Adrenal gland (tissue), 12 donors: Measurements from ENCODE around the gene STXBP1. TPM values are rescaled to one million over a fixed set of nuclear protein-coding genes. Genes with fewer than 3 reads are reported as not detected.

ENCODE experiments used
- DNase-seq, 7 donors: peaks; one replicate each; pipeline ENCODE4 v3.0.0-alpha.2; 2019 to 2020
- H3K27ac ChIP-seq, 5 donors: fragments of 200-600 bp; sonication (generic) in 4 of 5; 1 replicate in 3 of 5; 2 replicates in 2 of 5; pipeline versions ENCODE4 v1.5.1 to v1.8.0; 2016 to 2020; ENCODE audit warnings: mild to moderate bottlenecking in 1 of 5
- H3K27me3 ChIP-seq: fragments of 200-600 bp; 2 replicates; pipeline ENCODE4 v1.8.0; 2021
- H3K36me3 ChIP-seq, 2 donors: fragments of 200-600 bp; replicated peaks in 1 of 2; 1 replicate in 1 of 2; 2 replicates in 1 of 2; pipeline versions ENCODE4 v1.5.1 to v1.8.0; 2018 to 2022
- H3K4me1 ChIP-seq, 2 donors: fragments of 200-600 bp; replicated peaks in 1 of 2; 1 replicate in 1 of 2; 2 replicates in 1 of 2; pipeline versions ENCODE4 v1.5.1 to v1.8.0; 2018 to 2021
- H3K4me3 ChIP-seq, 4 donors: fragments of 200-600 bp; sonication (generic) in 3 of 4; one replicate each; pipeline ENCODE4 v1.5.1; 2016 to 2018
- H3K9me3 ChIP-seq, 3 donors: fragments of 200-600 bp; sonication (generic) in 1 of 3; replicated peaks in 1 of 3; 1 replicate in 2 of 3; 2 replicates in 1 of 3; pipeline versions ENCODE4 v1.5.1 to v1.8.0; 2016 to 2021
- CTCF ChIP-seq, 6 experiments: fragments of 450-650 bp in 4 of 6; fragments of 200-600 bp in 2 of 6; sonication (generic) in 1 of 6; IDR thresholded peaks; 1 replicate in 5 of 6; 2 replicates in 1 of 6; pipeline versions ENCODE4 v1.5.1 to v1.8.0; 2016 to 2021; ENCODE audit warnings: antibody characterized with exemption in 6 of 6, mild to moderate bottlenecking in 2 of 6, moderate library complexity in 1 of 6
- POLR2A ChIP-seq, 2 donors: fragments of 450-650 bp; IDR thresholded peaks; one replicate each; pipeline ENCODE4 v1.6.1; 2017; ENCODE audit warnings: antibody characterized with exemption in 2 of 2, mild to moderate bottlenecking in 2 of 2, moderate library complexity in 1 of 2
- WGBS, 4 donors: extraction: QIAGEN DNeasy Blood & Tissue Kit in 2 of 4; methylation state at CpG; one replicate each; pipeline versions ENCODE4 v1.1.5 to v1.1.7; 2013 to 2017; 5-methylcytosine and 5-hydroxymethylcytosine counted together
- intact Hi-C, 2 donors: fragments of 100-400 bp; cut with DNase I; formaldehyde crosslinking; loops; one replicate each; pipeline versions ENCODE4 v1.14.1 to v1.15.0; 2022 to 2023
- polyA plus RNA-seq, 3 donors: library from polyadenylated mRNA; stranded (reverse); fragments of 200-250 nt in 2 of 3; fragments of 350-450 nt in 1 of 3; fragmentation: Illumina TruSeq in 1 of 3; extraction: RNeasy Lipid Tissue Mini Kit (QIAGEN cat#74804) in 1 of 3; gene quantifications; one replicate each; pipeline ENCODE4 v1.2.3, GENCODE V29; 2013 to 2014
- total RNA-seq, 9 donors: library from RNA; depleted of rRNA in 4 of 9; stranded (reverse); fragments of >200 nt in 4 of 9; fragments of 120-200 nt in 1 of 9; fragmentation: NEBNext Ultra II Directional in 1 of 9; extraction: Animal tissue kit (Norgen Biotek cat#: 25700) in 1 of 9; gene quantifications; one replicate each; pipeline versions ENCODE4 v1.1.0 to v1.2.4, GENCODE V29; 2013 to 2023
- donor health status: healthy with polysubstance abuse.
- donor health status: Bipolar disorder and iron deficiency.
- donor health status: DM: yes; HTN: yes; CAD: no.
- donor health status: DM: no; HTN: no; CAD: no.
- donor health status: DM: no; HTN: no; CAD: no.
- donor health status: DM: yes; HTN: yes; CAD: no.

The STXBP1 gene
- total and polyA plus RNA-seq, 12 donors: 15.4 to 169 (median 59.6) TPM

GRCh38 chr9:127626752-127627493 lies 14.8 kb downstream of the STXBP1 start:
- no peaks in the 10 kb centered on the region for H3K9me3 ChIP-seq
- no peak for TF ChIP-seq POLR2A (IDR thresholded peaks at IDR 0.05)
- no peak for TF ChIP-seq CTCF (IDR thresholded peaks at IDR 0.05)
- H3K27me3 ChIP-seq: no peaks in the 10 kb centered on the region
- H3K4me1 ChIP-seq: peaks cover 0 to 35% of the 10 kb centered on the region in 2 donors
- no peak overlapping the region for H3K4me3 ChIP-seq
- WGBS, 4 donors: 59 to 66% (median 65%) methylated on average over 8 of the region's 8 CpGs
- H3K27ac ChIP-seq: no peak overlapping the region
- intact Hi-C loops: no loop called here
- peak in 1 of 7 donors; percentile 6 for DNase-seq
- H3K36me3 ChIP-seq: no peaks in the 10 kb centered on the region

GRCh38 chr9:127627494-127627855 lies 15.4 kb downstream of the STXBP1 start:
- H3K36me3 ChIP-seq: no peaks in the 10 kb centered on the region
- intact Hi-C loops: no loop called here

GRCh38 chr9:127628758-127629467 lies 16.8 kb downstream of the STXBP1 start:
- intact Hi-C loops: no loop called here
- Histone ChIP-seq H3K36me3 (no peaks in the 10 kb centered on the region), H3K4me3 (no peak overlapping the region), H3K4me1 (peaks cover 0 to 35% of the 10 kb centered on the region in 2 donors), H3K27ac (peak overlapping the region; percentile 6 to 69 (median 53)), H3K9me3 (no peaks in the 10 kb centered on the region), H3K27me3 (no peaks in the 10 kb centered on the region)
- TF ChIP-seq CTCF (IDR thresholded peaks at IDR 0.05) (no peak), POLR2A (IDR thresholded peaks at IDR 0.05) (peak in 1 of 2 donors; percentile 23)
- DNase-seq: peak; percentile 58 to 86 (median 78)
- WGBS, 4 donors: 36 to 45% (median 40%) methylated on average over 9 of the region's 9 CpGs

More at GRCh38 chr9:127627494-127627855, 15.4 kb downstream of the STXBP1 start:
- Histone ChIP-seq H3K4me1 (peaks cover 0 to 35% of the 10 kb centered on the region in 2 donors), H3K27me3 (no peaks in the 10 kb centered on the region), H3K9me3 (no peaks in the 10 kb centered on the region), H3K27ac (no peak overlapping the region), H3K4me3 (no peak overlapping the region)
- DNase-seq: no peak
- no peak for TF ChIP-seq CTCF (IDR thresholded peaks at IDR 0.05)
- TF ChIP-seq POLR2A (IDR thresholded peaks at IDR 0.05): no peak
- WGBS, 4 donors: 87 to 94% (median 91%) methylated on average over 2 of the region's 2 CpGs

GRCh38 chr9:127629468-127630081 lies 17.5 kb downstream of the STXBP1 start:
- DNase-seq: peak in 6 of 7 donors; percentile 52 to 69 (median 59)
- no peaks in the 10 kb centered on the region for H3K9me3 ChIP-seq
- peak overlapping the region; percentile 6 to 69 (median 53) for H3K27ac ChIP-seq
- no peaks in the 10 kb centered on the region for H3K36me3 ChIP-seq
- 60 to 73% (median 71%) methylated on average over 6 to 8 of the region's 8 CpGs for WGBS, 4 donors
- TF ChIP-seq POLR2A (IDR thresholded peaks at IDR 0.05) (no peak), CTCF (IDR thresholded peaks at IDR 0.05) (peak in 3 of 6 experiments; percentile 6 to 32 (median 16))
- H3K4me3 ChIP-seq: no peak overlapping the region
- H3K27me3 ChIP-seq: no peaks in the 10 kb centered on the region
- peaks cover 0 to 35% of the 10 kb centered on the region in 2 donors for H3K4me1 ChIP-seq
- intact Hi-C loops: no loop called here
